Neutrophil (primary cell): ENCODE data around the gene AMH.

Experiments
- H3K27ac ChIP-seq: fragments of 200-600 bp; sonication (generic); 2 replicates; pipeline ENCODE4 v1.5.1; 2016; ENCODE audit warnings: mild to moderate bottlenecking, moderate library complexity
- H3K27me3 ChIP-seq: fragments of 200-600 bp; sonication (generic); 2 replicates; pipeline ENCODE4 v1.6.0; 2016; ENCODE audit warnings: mild to moderate bottlenecking
- H3K36me3 ChIP-seq: fragments of 200-600 bp; sonication (generic); 2 replicates; pipeline ENCODE4 v1.5.1; 2017
- H3K4me1 ChIP-seq, 2 experiments: fragments of 200-600 bp in 1 of 2; sonication (generic) in 1 of 2; 1 replicate in 1 of 2; 2 replicates in 1 of 2; pipeline versions ENCODE4 v1.5.1 to v1.6.1; 2013 to 2016; ENCODE audit warnings: low read depth in 1 of 2, low read length in 1 of 2, mild to moderate bottlenecking in 1 of 2, moderate library complexity in 1 of 2; ENCODE audit not compliant: control insufficient read depth in 1 of 2, insufficient read depth in 1 of 2
- H3K4me3 ChIP-seq, 2 experiments: fragments of 200-600 bp in 1 of 2; sonication (generic) in 1 of 2; 1 replicate in 1 of 2; 2 replicates in 1 of 2; pipeline ENCODE4 v1.5.1; 2013 to 2016; ENCODE audit warnings: low read depth in 1 of 2, low read length in 1 of 2, mild to moderate bottlenecking in 1 of 2, moderate library complexity in 1 of 2
- H3K9me3 ChIP-seq: fragments of 200-600 bp; sonication (generic); 2 replicates; pipeline ENCODE4 v1.5.1; 2016
- TF ChIP-seq, protein P1 (sequence below): fragments of 200-600 bp; sonication (generic); IDR thresholded peaks from 2 replicates; pipeline ENCODE4 v1.5.1; 2016; ENCODE audit warnings: antibody characterized with exemption

AMH gene

DNA sequence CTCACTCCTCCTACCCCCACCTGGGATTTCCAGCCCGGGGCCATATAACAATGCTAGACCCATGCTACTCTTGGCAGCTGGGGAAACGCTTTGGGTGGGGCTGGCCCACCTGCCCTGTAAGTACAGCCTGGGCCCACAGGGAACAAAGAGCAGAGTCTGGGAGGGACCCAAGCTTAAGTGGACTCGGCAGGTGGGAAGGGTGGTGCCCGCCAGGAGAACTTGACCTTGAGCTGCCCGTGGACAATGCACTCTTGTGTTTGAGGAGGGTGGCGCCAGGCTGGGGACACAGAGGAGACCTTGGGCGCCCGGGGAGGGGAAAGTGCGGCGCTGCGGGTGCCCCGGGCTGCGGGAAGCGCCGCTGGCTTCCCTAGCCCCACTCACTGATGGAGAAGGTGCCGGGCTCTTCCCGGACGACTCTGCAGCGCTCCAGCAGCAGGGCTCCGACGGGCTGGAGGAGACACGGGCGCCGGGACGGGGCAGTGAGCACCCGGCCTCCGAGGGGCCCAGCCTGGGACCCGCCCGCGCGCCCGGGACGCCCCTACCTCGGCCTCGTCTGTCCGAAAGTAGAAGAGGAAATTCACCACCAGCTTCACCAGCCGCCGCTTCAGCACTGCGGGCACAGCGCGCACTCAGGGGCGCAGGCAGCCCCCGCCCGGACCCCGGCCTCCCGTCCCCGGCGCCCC is 13.6 kb upstream of the AMH start:
- peaks cover 47 to 57% of the 10 kb centered on the region in 2 experiments for H3K4me1 ChIP-seq
- TF ChIP-seq, protein P1, sequence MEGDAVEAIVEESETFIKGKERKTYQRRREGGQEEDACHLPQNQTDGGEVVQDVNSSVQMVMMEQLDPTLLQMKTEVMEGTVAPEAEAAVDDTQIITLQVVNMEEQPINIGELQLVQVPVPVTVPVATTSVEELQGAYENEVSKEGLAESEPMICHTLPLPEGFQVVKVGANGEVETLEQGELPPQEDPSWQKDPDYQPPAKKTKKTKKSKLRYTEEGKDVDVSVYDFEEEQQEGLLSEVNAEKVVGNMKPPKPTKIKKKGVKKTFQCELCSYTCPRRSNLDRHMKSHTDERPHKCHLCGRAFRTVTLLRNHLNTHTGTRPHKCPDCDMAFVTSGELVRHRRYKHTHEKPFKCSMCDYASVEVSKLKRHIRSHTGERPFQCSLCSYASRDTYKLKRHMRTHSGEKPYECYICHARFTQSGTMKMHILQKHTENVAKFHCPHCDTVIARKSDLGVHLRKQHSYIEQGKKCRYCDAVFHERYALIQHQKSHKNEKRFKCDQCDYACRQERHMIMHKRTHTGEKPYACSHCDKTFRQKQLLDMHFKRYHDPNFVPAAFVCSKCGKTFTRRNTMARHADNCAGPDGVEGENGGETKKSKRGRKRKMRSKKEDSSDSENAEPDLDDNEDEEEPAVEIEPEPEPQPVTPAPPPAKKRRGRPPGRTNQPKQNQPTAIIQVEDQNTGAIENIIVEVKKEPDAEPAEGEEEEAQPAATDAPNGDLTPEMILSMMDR = no peak
- no peaks in the 10 kb centered on the region for H3K27me3 ChIP-seq
- H3K4me3 ChIP-seq = peak overlapping the region; percentile 78 to 94
- H3K27ac ChIP-seq = peak overlapping the region; percentile 97
- H3K9me3 ChIP-seq = no peaks in the 10 kb centered on the region
- peaks cover 36% of the 10 kb centered on the region for H3K36me3 ChIP-seq

DNA sequence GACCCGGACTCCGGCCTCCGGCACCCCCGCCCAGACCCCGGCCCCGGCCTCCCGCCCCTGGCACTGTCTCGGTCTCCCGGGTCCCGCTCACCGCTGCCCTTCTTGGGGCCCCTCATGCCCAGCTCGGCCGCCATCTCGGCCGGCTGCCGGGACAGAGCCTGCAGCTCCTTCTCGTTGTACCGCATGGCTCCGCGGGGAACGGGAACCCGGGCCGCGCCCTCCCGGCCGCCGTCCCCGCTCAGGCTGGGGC is 13.1 kb upstream of the AMH start:
- H3K27me3 ChIP-seq = no peaks in the 10 kb centered on the region
- TF ChIP-seq, protein P1 = no peak
- H3K36me3 ChIP-seq = peaks cover 31% of the 10 kb centered on the region
- H3K4me1 ChIP-seq = peaks cover 52 to 60% of the 10 kb centered on the region in 2 experiments
- peak overlapping the region; percentile 97 for H3K27ac ChIP-seq
- no peaks in the 10 kb centered on the region for H3K9me3 ChIP-seq
- H3K4me3 ChIP-seq = peak overlapping the region; percentile 78 to 94

DNA sequence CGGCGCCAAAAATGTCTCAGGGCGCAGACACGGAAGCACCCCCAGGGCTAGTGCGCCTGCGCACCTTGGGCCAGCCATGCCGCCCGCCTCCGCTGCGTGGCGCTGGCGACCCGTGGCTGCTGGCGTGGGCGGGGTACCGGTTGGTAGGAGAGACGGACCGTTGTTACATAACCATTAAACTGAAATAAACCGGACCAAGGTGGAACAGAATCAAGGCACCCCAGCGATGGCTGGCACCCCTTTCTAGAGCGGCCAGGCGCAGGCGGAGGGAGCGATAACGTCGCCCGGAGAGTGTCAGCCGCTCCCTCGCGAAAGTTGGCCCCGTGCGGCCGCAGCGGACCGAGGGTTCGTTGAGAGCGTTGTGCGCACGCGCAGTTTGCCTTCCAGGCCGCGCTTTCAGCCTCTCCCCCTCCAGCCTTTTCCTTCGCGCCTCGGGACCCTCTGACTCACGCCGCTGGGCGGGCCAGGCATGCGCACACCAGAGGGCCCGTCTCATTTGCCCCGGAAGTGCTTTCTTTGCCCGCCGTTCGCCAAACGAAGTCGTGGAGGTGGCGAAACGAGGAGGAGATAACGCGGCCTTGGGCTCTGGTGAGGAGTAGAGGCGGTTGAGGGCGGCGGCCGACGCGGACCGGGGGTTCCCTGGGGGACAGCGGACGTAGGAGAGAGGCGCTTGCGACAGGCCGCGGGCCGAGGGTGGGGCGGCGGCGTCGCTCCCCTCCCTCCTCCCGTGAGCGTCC is 12.6 kb upstream of the AMH start, which contains the start of the genes PLEKHJ1 and SF3A2:
Gene PLEKHJ1, minus strand, starts transcription at position 16 of the 737 bp plus-strand sequence. CDS start 81 bp downstream, outside the sequence.
Gene SF3A2, plus strand, starts transcription at position 511 of the 737 bp plus-strand sequence. CDS start 6,595 bp downstream, outside the sequence.
- peaks cover 26% of the 10 kb centered on the region for H3K36me3 ChIP-seq
- H3K27ac ChIP-seq = peak within 1 kb of the TSS; percentile 97
- H3K27me3 ChIP-seq = no peaks in the 10 kb centered on the region
- TF ChIP-seq, protein P1 = peak; percentile 100
- H3K4me1 ChIP-seq = peaks cover 52 to 60% of the 10 kb centered on the region in 2 experiments
- H3K4me3 ChIP-seq = peak within 1 kb of the TSS; percentile 78 to 94
- no peaks in the 10 kb centered on the region for H3K9me3 ChIP-seq

DNA sequence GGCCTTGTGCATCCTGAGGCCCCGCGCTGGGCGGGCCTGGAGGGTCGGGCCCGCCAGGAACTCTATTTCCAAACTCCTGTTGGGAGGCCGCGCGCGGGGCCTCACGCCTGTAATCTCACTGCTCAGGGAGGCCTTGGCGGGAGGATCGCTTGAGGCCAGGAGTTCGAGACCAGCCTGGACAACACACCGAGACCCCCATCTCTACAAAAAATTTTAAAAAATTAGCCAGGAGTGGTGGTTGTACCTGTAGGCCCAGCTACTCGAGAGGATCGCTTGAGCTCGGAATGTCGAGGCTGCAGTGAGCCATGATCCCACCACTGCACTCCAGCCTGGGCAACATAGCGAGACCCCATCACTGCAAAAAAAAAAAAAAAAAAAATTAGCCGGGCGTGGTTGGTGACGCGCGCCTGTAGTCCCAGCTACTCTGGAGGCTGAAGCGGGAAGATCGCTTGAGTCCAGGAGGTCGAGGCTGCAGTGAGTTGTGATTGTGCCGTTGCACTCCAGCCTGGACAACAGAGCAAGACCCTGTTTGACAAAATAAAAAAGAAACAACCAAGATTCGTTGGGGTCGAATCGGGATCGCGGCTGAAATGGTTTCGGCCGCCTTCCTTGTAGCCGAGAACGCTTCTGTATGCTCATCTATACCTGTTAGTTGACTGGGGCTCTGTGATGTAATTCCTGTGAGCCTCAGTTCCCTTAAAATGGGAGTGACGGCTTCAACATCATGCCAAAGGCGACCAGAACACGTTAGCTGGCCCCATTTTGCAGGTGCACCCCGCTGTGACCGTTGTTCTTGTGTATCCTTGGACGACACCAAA is 11.9 kb upstream of the AMH start:
- Histone ChIP-seq H3K27me3 (no peaks in the 10 kb centered on the region), H3K36me3 (peaks cover 18% of the 10 kb centered on the region), H3K4me1 (peaks cover 52 to 60% of the 10 kb centered on the region in 2 experiments), H3K27ac (peak overlapping the region; percentile 97), H3K4me3 (peak overlapping the region; percentile 78 to 94), H3K9me3 (no peaks in the 10 kb centered on the region)
- TF ChIP-seq, protein P1 = no peak

DNA sequence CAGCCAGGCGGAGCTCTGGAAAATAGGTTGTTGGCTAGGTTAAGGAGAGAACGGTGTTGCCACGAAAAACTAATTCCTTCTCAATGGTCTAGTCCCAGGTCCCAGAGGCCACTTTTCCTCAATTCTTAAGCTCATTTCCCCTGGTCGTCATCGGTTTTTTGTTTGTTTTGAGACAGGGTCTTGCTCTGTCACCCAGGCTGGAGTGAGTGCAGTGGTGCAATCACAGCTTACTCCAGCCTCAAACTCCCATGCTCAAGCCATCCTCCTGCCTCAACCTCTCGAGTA is 11.3 kb upstream of the AMH start:
- H3K4me1 ChIP-seq = peaks cover 52 to 60% of the 10 kb centered on the region in 2 experiments
- no peaks in the 10 kb centered on the region for H3K27me3 ChIP-seq
- H3K27ac ChIP-seq = peak overlapping the region; percentile 97
- TF ChIP-seq, protein P1 = no peak
- H3K9me3 ChIP-seq = no peaks in the 10 kb centered on the region
- peak overlapping the region; percentile 78 to 94 for H3K4me3 ChIP-seq
- peaks cover 13% of the 10 kb centered on the region for H3K36me3 ChIP-seq
